NCI-H2196 (cell line): ENCODE results near the gene RNF217.
"Not testable (repeated sequence)": the region's sequence is repeated elsewhere in the genome, so short reads cannot be mapped to it uniquely, and the experiment has no call there.

ENCODE experiments used
- DNase-seq: peaks from one replicate; lab custom pipeline; 2025; ENCODE audit not compliant: unreplicated experiment; lab: John Stamatoyannopoulos, UW

The RNF217 gene

DNA sequence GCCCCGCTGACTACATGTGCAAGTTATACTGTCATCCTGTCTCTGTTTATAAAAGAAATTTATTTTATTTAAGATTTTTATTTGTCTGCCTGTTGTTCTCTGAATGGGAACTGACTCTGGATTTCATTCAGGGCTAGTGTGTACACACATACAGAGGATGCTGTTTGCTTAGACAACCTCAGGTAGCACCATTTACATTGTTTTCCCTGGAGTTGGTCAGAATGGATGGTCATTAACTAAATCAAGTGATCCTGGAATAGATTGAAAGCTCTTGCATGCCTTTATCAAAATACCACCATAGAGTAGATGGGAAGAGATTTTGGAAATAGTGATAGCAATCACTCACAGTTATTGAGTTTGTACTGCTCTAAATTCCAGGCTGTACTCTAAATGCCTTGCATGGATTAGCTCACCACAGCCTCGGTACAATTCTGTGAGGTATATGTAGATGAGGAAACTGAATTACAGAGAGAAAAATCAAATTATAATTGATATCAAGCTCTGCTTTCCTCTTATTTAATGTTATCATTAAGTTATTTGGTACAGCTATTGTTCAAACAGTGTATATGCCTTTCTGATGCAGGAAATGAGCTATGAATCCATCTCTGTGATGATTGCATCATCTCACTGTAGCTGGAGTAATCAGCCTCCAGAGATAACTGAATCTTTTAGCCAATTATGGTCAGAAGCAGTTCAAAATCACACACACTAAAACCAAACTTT, 51.9 kb downstream of the RNF217 start:
- DNase-seq: no peak

DNA sequence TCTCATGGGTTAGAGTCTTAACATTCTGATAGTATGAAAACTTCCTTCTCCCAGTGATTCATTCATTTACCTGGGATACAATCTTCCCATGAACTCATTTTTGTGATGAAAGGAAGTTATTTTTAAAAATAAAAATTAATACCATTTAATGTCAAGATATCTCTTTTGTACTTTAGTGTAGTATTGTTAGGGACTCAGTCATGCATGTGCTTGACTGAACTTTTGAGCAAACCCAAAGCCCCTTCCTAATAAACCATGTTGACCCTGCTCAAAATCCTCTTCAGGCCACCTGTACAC, 52.4 kb downstream of the RNF217 start:
- DNase-seq: no peak

DNA sequence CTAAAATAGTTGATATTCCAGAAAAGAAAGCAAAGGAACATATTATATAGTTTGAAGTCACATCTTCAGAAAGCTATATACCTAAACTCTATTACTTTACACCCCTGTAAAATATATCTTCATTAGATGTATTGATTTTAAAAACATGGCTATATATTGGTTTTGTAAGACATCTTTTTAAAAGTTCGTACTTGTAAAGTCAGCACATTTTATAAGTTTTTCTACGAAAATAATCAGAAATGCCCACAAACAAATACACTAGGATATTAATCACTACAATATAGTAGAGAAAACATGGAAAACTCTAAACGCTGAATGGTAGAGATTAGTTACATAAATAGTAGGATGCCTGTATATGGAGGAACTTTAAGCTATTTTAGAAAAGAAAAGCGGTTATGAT, 52.9 kb downstream of the RNF217 start:
- DNase-seq: no peak

DNA sequence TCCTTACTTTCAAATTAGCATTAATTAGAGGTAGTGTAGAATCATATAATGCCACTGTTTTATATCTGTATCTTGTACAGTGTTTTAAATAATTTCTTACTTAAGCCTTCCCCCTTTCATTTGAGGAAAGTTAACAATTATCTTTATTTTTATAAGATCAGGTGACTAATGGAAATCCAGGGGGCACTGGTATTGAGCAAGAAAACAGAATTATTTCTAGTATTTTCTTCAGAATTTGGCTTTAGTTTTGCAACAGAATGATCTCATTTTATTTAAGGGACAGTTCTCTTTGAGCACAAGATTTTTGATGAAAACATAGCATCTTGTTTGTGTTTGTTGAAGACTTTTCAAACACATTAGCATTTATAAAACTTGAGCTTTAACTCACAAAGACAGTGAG, 55.9 kb downstream of the RNF217 start:
- no peak for DNase-seq

DNA sequence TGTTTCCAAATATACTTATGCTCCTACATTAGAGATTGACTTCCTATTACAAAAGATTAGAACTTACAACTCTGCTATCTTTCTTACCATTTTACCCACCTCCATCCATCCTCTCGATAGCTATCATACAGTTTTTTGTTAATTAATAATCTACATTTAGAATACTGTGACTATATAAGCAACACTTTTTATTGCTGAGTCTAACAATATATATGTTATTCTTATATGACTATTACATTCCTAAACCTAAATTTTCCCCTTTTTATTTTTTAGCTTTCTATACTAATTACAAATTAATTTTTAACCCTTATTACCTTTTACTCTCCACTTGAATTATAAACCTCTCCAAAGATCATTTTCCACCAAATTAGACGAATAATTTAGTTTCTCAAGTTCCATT, 57.0 kb downstream of the RNF217 start:
- DNase-seq: no peak

DNA sequence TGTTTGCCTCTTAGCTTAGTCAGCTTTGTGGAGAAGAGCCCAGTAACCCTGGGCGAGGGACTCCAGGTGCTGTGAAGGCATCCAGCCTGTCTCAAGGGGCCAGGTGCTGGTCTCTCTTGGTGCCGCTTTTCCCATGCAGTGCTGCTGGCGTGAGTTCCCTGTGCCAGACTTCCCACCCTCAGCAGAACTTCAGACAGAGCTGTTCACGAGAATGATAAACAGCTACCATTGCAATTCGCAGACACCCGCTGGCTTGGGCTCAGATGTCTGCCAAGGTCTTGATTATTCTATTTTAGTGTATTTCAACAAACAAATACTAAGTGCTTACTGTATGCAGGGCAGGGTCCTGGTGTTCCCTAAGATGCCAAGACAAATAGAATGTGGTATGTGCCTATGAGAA, 57.7 kb downstream of the RNF217 start:
- DNase-seq: no peak

DNA sequence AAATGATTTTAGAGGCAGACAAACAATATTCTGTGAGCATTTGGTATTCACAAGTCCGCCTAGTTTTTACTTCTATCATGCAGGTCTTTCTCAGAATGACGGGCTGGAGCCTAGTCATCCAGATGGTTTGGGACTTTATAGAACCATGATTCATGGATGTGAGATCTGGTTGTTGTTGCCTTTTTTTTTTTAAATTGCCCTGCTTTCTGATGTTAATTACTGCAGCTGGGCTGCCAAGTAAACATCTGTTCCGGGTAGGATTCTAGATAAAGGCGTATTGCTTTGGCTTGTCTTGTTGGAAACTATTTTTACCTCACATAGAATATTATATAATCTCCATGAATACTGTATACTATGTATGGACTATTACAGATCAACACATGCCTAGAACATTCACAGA, 58.1 kb downstream of the RNF217 start:
- no peak for DNase-seq

DNA sequence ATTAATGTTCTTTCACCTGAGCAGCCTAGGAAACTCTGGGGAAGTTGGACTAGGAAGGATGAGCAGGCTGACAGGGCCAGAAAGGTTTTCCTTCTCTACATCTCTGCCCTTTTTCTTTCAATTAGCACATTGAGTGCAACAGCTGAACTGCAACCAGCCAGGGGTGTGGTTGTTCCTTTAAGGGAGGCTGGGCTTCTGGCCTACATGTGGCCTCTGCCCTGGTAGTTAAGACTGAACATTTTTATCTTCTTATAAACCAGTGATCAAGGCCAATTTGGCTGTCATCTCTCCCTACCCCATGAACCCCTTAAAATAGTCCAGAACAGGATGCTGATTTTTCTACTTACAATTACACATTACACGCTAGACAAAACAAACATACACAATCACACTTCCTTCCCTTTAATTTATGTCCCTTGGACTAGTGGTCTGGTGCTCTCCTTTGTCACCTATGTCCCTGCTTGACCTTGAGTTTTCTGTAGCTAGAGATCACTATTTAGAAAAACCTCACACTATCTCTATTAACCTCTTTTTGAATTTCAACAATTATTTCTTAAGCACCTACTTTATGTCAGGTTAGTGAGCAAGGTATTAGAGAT, 60.3 kb downstream of the RNF217 start:
- no peak for DNase-seq

DNA sequence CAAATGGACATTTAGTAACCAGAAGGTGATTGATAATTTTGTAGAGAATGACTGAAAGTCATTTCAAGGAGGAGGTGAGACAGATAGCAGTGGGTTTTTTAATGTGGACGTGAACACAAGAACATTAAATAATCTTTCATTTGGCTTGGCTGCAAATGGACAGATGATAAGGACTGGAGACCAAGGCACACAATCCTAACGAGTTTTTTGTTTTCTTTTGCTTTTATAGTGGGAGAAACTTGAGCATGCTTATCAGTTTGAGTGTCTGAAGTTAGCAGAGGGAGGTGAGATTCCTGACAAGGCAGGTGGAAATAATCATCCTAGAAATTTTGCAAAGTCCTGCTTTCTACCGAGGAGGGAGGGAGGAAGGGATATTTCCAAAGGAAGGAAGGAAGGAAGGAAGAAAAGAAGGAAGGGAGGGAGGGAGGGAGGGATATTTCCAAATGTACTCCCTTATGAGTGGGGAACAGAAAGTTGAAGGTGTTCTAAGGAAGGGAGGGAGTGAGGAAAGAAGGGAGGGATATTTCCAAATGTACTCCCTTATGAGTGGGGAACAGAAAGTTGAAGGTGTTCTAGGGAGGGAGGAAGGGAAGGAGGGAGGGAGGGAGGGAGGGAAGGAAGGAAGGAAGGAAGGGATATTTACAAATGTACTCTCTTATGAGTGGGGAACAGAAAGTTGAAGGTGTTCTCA, 63.1 kb downstream of the RNF217 start:
- DNase-seq: no peak

DNA sequence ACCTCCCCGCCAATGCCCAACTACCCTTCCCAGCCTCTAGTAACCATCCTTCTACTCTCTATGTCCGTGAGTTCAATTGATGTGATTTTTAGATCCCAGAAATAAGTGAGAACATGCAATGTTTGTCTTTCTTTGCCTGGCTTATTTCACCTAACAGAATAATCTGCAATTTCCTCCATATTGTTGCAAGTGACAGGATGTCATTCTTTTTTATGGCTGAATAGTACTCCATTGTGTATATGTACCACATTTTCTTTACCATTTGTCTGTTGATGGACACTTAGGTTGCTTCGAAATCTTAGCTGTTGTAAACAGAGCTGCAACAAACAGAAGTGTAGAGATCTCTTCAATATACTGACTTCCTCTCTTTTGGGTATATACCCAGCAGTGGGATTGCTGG, 65.0 kb downstream of the RNF217 start:
- DNase-seq: no peak

DNA sequence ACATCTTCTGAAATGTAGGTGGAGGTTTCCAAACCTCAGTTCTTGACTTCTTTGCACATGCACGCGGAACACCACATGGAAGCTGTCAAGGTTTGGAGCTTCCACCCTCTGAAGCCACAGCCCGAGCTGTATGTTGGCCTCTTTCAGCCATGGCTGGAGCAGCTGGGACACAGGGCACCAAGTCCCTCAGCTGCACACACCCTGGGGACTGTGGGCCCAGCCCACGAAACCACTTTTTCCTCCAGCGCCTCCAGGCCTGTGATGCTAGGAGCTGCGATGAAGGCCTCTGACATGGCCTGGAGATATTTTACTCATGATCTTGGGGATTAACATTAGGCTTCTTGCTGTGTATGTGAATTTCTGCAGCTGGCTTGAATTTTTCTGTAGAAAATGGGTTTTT, 68.7 kb downstream of the RNF217 start:
- no peak for DNase-seq

DNA sequence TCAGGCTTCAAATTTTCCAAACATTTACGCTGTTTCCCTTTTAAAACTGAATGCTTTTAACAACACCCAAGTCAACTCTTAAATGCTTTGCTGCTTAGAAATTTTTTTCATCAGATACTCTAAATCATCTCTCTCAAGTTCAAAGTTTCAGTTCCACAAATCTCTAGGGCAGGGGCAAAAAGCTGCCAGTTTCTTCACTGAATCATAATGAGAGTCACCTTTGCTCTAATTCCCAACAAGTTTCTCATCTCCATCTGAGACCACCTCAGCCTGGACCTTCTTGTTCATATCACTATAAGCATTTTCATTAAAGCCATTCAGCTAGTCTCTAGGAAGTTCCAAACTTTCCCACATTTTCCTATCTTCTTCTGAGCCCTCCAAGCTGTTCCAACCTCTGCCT, 69.1 kb downstream of the RNF217 start:
- no peak for DNase-seq

DNA sequence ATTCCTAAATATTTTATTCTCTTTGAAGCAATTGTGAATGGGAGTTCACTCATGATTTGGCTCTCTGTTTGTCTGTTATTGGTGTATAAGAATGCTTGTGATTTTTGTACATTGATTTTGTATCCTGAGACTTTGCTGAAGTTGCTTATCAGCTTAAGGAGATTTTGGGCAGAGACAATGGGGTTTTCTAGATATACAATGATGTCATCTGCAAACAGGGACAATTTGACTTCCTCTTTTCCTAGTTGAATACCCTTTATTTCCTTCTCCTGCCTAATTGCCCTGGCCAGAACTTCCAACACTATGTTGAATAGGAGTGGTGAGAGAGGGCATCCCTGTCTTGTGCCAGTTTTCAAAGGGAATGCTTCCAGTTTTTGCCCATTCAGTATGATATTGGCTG, 72.7 kb downstream of the RNF217 start:
- DNase-seq: not testable (repeated sequence)

DNA sequence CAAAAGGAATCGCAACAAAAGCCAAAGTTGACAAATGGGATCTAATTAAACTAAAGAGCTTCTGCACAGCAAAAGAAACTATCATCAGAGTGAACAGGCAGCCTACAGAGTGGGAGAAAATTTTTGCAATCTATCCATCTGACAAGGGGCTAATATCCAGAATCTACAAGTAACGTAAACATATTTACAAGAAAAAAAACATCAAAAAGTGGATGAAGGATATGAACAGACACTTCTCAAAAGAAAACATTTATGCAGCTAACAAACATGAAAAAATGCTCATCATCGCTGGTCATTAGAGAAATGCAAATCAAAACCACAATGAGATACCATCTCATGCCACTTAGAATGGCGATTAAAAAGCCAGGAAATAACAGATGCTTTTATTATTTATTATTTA, 74.2 kb downstream of the RNF217 start:
- not testable (repeated sequence) for DNase-seq

DNA sequence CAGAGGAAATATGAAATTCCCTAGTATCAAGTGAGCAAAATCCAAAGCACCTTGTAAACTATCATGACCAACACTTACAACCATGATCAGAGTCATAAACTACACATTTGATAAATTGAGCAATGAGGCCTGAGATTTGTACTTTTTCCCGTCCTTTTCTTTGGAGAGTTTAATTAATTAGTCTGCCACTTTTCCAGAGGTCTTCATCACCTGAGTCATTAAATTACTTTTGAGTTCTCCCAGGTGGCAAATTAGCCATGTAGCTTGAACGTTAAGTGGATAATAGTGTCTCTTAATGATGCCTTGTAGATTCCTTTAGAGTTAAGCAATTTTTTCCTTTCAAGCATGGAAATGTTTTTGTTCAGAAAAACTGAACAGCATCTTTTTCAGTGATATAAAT, 75.6 kb downstream of the RNF217 start:
- no peak for DNase-seq

DNA sequence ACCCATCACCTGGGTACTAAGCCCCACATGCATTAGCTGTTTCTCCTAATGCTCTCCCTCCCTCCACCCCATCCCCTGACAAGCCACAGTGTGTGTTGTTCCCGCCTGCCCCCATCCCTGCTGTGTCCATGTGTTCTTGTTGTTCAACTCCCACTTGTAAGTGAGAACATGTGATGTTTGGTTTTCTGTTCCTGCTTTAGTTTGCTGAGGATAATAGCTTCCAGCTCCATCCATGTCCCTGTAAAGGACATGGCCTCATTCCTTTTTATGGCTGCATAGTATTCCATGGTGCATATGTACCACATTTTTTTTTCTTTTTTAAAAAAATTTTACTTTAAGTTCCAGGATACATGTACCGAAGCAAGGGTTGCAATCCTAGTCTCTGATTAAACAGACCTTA, 76.7 kb downstream of the RNF217 start:
- no peak for DNase-seq

DNA sequence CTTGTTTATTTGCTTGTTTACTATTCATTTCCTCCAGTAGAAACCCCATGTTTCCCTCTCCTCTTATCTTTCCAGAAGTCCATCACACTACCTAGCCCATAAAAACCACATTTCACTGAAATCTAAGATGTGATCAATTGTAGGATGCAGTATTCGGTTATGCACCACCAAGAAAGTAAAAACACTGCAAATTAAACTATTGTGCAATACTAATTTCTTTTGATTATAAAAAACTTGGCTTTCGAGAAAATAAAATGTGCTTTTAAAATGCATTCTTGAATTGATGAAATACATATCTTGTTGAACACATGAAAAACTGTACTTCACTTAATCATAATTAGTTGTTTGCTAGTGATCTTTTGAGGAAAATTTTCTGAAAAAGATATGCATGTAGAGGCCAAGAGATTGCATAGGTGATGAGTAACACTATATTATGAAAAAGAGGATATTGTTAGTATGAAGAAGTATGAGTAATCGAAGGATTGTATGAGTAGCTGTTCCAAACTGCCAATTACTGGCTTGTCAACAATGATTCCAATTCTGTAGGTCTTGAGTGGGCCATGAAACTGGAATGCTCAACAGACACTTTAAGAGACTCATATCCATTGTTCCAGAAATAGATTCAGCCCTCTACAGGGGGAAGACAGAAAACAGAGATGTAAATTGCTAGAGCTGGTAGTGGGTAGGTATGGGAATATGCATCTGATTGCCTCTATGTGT, 79.7 kb downstream of the RNF217 start:
- no peak for DNase-seq

DNA sequence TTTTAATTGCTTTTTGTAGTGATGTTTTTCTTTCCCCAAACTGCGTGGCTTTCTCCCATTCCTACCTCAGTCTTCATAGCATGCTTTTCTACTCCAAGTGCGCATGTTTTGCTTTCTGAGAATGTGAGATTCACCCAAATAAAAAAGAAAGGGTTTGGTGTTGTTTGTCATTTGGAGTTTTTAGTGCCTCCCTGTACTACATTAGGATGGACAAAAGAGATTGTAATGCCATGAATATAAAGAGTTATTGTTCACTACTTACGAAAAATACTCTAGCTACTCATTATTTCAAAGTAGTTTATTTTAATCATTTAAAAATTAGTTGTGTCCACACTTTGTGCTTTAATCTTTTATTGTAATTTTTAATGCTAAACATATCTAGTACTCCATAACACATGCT, 81.8 kb downstream of the RNF217 start:
- DNase-seq: no peak

DNA sequence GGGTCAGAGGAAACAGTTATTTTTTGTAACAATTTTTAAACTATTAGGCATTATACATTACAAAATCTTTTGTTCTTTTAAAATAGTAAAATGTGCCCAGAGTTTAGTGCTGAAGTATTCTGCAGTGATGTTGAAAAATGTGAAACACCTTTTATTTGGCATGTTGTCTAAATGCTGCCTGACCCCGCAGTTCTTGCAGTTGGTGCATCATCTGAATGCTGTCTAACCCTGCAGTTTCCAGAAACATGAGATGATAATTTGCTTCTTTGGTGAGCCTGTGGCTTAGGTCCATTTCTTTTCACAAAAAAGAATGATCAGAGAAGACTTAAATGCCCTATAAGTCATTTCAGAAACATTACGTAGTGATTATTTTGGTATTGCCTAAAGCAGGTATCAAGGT, 82.4 kb downstream of the RNF217 start:
- DNase-seq: no peak

DNA sequence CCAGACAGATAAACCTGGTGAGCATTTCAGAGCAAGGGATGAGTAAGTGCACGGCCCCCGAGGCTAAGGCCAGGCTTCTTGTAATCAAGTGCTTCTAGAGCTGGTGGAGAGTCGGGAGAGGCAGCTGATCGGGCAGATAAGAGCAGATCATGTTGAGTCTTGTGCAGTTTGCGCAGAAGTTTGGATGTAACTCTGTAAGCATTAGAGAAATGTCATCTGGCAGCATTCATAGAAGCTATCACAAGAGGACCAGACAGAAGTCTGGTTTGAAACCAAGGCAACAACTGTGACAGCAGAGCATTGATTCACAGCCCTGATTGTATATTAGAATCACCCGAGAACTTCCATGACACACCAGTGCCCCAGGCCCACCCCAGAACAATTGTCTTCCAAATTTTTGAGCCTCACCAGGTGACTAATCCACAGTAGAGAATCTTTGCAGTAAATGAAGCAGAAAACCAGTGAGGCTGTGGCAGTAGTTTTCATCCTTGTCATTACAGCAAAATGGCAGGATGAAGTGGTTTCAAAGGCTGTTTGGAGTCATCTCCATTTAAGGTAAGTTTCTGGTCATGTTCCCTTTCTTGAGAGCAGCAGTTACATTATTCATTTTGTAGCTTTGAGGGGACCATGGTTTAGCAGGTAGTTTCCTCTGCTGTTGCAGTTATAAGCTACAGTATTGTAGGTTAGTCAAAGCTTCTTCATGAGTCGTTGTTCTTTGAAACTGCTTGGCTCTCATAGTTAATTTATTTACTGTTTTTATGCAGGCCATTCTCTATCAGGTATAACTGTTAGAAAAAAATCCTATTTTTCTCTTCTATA, 84.1 kb downstream of the RNF217 start:
- no peak for DNase-seq

DNA sequence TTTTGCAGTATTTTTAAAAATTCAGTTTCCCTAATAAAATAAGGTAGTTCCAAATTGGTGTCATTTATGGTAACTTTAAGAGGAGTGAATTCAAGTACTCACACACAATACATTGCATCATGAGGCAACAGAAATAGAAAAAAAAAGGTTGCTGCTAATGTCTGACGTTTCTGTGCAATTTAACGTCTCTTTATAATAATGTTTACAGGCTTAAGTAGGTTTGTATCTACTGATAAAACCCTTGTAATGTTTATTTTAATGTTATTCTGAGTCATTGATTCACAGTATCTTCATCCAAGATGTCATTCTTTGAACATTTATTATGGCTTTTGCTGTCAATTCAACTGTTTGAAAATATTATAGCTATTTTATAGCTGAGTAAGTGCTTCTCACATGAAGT, 86.0 kb downstream of the RNF217 start:
- no peak for DNase-seq
